K562 (cell line): ENCODE data around the gene ARHGAP24. TPM values are rescaled to one million over a fixed set of nuclear protein-coding genes. Genes with fewer than 3 reads are reported as not detected.

Experiments
- ATAC-seq: fragments of 200-7000 bp; cut with Tn5 transposase; 3 replicates; pipeline ENCODE4 v1.9.1; 2020; ENCODE audit warnings: moderate library complexity
- BruUV-seq: library from RNA; stranded (reverse); fragments of 400-500 nt; replicated peaks from 2 replicates; lab custom pipeline; 2021; lab: Mats Ljungman, UMichigan
- CTCF ChIA-PET: fragments of 300-600 bp; formaldehyde crosslinking; extraction: SDS; loops from one replicate; lab custom pipeline; 2021; ENCODE audit warnings: low intra/inter-chr PET ratio; lab: Yijun Ruan, JAX
- POLR2A ChIA-PET: fragments of 300-600, 350-650 bp; sonication (Branson Sonifier 250); formaldehyde crosslinking; extraction: SDS; loops from one replicate; lab custom pipeline; 2021; ENCODE audit warnings: antibody characterized with exemption, inconsistent platforms; lab: Yijun Ruan, JAX
- DNase-seq, 4 experiments: peaks; one replicate each; pipeline versions ENCODE4 v3.0.0 to v3.0.0-alpha.2; 2011 to 2018; ENCODE audit warnings: low spot score in 3 of 4, mixed read lengths in 3 of 4; ENCODE audit errors: extremely low read depth in 1 of 4
- FAIRE-seq: peaks from 2 replicates; lab custom pipeline; 2011; peaks lifted over from hg19 to GRCh38; lab: Jason Lieb, UNC
- H2AFZ ChIP-seq: 2 replicates; pipeline ENCODE4 v1.6.0; 2011; ENCODE audit warnings: low read depth, low read length, control low read depth, inconsistent platforms
- H3K27ac ChIP-seq: fragments of 200-600 bp; 3 replicates; pipeline ENCODE4 v1.8.0; 2011; ENCODE audit warnings: low read depth, mild to moderate bottlenecking, control low read depth, inconsistent platforms, low read length, moderate library complexity, mixed read lengths; ENCODE audit errors: extremely low read depth
- H3K27me3 ChIP-seq, 2 experiments: fragments of 300-600 bp in 1 of 2; 2 replicates in 1 of 2; 3 replicates in 1 of 2; pipeline versions ENCODE4 v1.6.0 to v1.8.0; 2011; ENCODE audit warnings: inconsistent platforms in 2 of 2, low read length in 2 of 2, mild to moderate bottlenecking in 1 of 2, mixed read lengths in 1 of 2, moderate library complexity in 1 of 2; ENCODE audit not compliant: control insufficient read depth in 2 of 2, insufficient read depth in 2 of 2
- H3K36me3 ChIP-seq: fragments of 300-600 bp; 3 replicates; pipeline ENCODE4 v1.8.0; 2011; ENCODE audit warnings: mild to moderate bottlenecking, low read length, inconsistent platforms; ENCODE audit not compliant: control insufficient read depth, insufficient read depth
- H3K4me1 ChIP-seq, 2 experiments: fragments of 200-600 bp in 1 of 2; replicated peaks in 1 of 2; 2 replicates in 1 of 2; 3 replicates in 1 of 2; pipeline versions ENCODE4 v1.5.1 to v1.8.0; 2011; ENCODE audit warnings: inconsistent platforms in 2 of 2, low read length in 2 of 2, mild to moderate bottlenecking in 1 of 2, mixed read lengths in 1 of 2, moderate library complexity in 1 of 2; ENCODE audit not compliant: control insufficient read depth in 2 of 2, insufficient read depth in 2 of 2
- H3K4me2 ChIP-seq: 2 replicates; pipeline ENCODE4 v1.6.1; 2011; ENCODE audit warnings: low read length, control low read depth, inconsistent platforms, mixed read lengths; ENCODE audit not compliant: insufficient read depth
- H3K4me3 ChIP-seq: fragments of 200-600 bp; sonication (generic), shearing (Covaris generic); 2 replicates; pipeline ENCODE4 v1.5.1; 2016; ENCODE audit warnings: control low read depth, inconsistent platforms
- H3K79me2 ChIP-seq: fragments of 200-600 bp; 3 replicates; pipeline ENCODE4 v1.8.0; 2011; ENCODE audit warnings: low read length, inconsistent platforms; ENCODE audit not compliant: control insufficient read depth, insufficient read depth
- H3K9ac ChIP-seq, 2 experiments: 2 replicates each; pipeline versions ENCODE4 v1.6.0 to v1.6.1; 2011; ENCODE audit warnings: low read depth in 2 of 2, low read length in 2 of 2, control low read depth in 1 of 2, inconsistent platforms in 1 of 2, mild to moderate bottlenecking in 1 of 2, mixed read lengths in 1 of 2; ENCODE audit not compliant: insufficient read depth in 1 of 2
- H3K9me1 ChIP-seq: one replicate; pipeline ENCODE4 v1.6.0; 2011; ENCODE audit warnings: inconsistent platforms, mild to moderate bottlenecking, low read length, moderate library complexity; ENCODE audit not compliant: control insufficient read depth, insufficient read depth
- H3K9me3 ChIP-seq: replicated peaks from 2 replicates; pipeline ENCODE4 v1.5.1; 2011; ENCODE audit warnings: low read depth, low read length, inconsistent platforms; ENCODE audit not compliant: control insufficient read depth, insufficient read depth
- H4K20me1 ChIP-seq: replicated peaks from 2 replicates; pipeline ENCODE4 v1.6.1; 2011; ENCODE audit warnings: low read length, inconsistent platforms, mixed read lengths; ENCODE audit not compliant: control insufficient read depth, insufficient read depth
- SAFB ChIP-seq: fragments of 200-400 bp; formaldehyde crosslinking; IDR thresholded peaks from 2 replicates; pipeline ENCODE4 v1.6.1; 2017; ENCODE audit warnings: low read depth, low read length, borderline replicate concordance
- TEAD4 ChIP-seq, 2 experiments: sonication (generic) in 1 of 2; formaldehyde crosslinking in 1 of 2; IDR thresholded peaks; 2 replicates each; pipeline versions ENCODE4 v1.6.1 to v1.8.0; 2012 to 2022; ENCODE audit warnings: borderline replicate concordance in 1 of 2, inconsistent platforms in 1 of 2, low read length in 1 of 2, mild to moderate bottlenecking in 1 of 2, missing genetic modification reagents in 1 of 2
- TOE1 ChIP-seq, 2 experiments: fragments of 450-650 bp in 1 of 2; sonication (generic) in 1 of 2; formaldehyde crosslinking in 1 of 2; IDR thresholded peaks; 2 replicates each; pipeline versions ENCODE4 v1.7.1 to v1.8.0; 2016 to 2022; ENCODE audit warnings: borderline replicate concordance in 2 of 2, mild to moderate bottlenecking in 2 of 2, antibody characterized with exemption in 1 of 2, inconsistent platforms in 1 of 2, low read depth in 1 of 2, missing genetic modification reagents in 1 of 2, moderate library complexity in 1 of 2
- WGBS: fragments of 100-300 bp; shearing (Covaris generic); methylation state at CpG from one replicate; pipeline ENCODE4 v1.1.6; 2016; ENCODE audit warnings: low coverage, mixed read lengths; ENCODE audit not compliant: insufficient coverage; ENCODE audit errors: missing lambda C conversion rate; 5-methylcytosine and 5-hydroxymethylcytosine counted together
- in situ Hi-C: fragments of 300-500 bp; cut with MboI; formaldehyde crosslinking; loops from 4 replicates; pipeline ENCODE4 v1.15.0; 2018; ENCODE audit warnings: inconsistent platforms, mixed read lengths
- intact Hi-C: fragments of 100-400 bp; cut with micrococcal nuclease; formaldehyde crosslinking; loops from 2 replicates; pipeline ENCODE4 v1.14.2; 2022
- polyA plus RNA-seq, 8 experiments: library from polyadenylated mRNA; depleted of rRNA in 4 of 8; stranded (reverse) in 5 of 8; unstranded in 3 of 8; fragments of >200 nt; fragmentation: Nextera tagmentation in 2 of 8; fragmentation: Illumina TruSeq in 1 of 8; extraction: Ambion mirVana in 2 of 8; extraction: Trizol in 1 of 8; gene quantifications; 2 replicates each; pipeline versions ENCODE4 v1.2.1 to v1.2.3, GENCODE V29; 2011 to 2014; ENCODE audit warnings: inconsistent platforms in 1 of 8, missing spikeins in 1 of 8
- total RNA-seq, 7 experiments: library from RNA; depleted of rRNA in 6 of 7; stranded (reverse); fragments of >200 nt in 6 of 7; fragmentation: Illumina TruSeq in 2 of 7; extraction: Trizol in 2 of 7; gene quantifications; 2 replicates each; pipeline versions ENCODE4 v1.2.1 to v1.2.3, GENCODE V29; 2011 to 2021; ENCODE audit warnings: low replicate concordance in 1 of 7

The ARHGAP24 gene
- total and polyA plus RNA-seq, 9 of the 15 experiments (the other 6 are each of a cell fraction or from before 2014, with no cell fraction given), result 8.0 to 22.6 (median 14.0) TPM

GRCh38 chr4:86034616-86035015, 559.7 kb downstream of the ARHGAP24 start (continued):
- TF ChIP-seq TOE1 (IDR thresholded peaks at IDR 0.05; ENCODE audit: borderline replicate concordance) (no peak), TOE1 (CRISPR knock-in tag; IDR thresholded peaks at IDR 0.05; ENCODE audit: borderline replicate concordance, low read depth) (no peak)

GRCh38 chr4:86035688-86036087, 560.7 kb downstream of the ARHGAP24 start:
- intact Hi-C loops, result no loop called here
- H3K9me3 ChIP-seq, result no peaks in the 10 kb centered on the region
- ChIA-PET POLR2A (interaction anchor here (1.0 kb wide), 1 partner anchor 13 kb away, joined by 3 read pairs; no protein-coding TSS in a partner anchor), CTCF (no interaction called here)
- no TSS peak for BruUV-seq
- peaks cover 0 to 11% of the 10 kb centered on the region in 2 experiments; a peak in 2 of 5 replicates for H3K27me3 ChIP-seq
- H3K9me1 ChIP-seq, result peaks cover 3% of the 10 kb centered on the region
- H3K4me2 ChIP-seq, result no peak overlapping the region
- H3K27ac ChIP-seq, result no peak overlapping the region
- H3K4me1 ChIP-seq, result no peaks in the 10 kb centered on the region
- FAIRE-seq, result no peak
- H3K36me3 ChIP-seq, result no peaks in the 10 kb centered on the region
- H3K79me2 ChIP-seq, result no peaks in the 10 kb centered on the region
- no peak overlapping the region for H3K9ac ChIP-seq
- H2AFZ ChIP-seq, result no peak overlapping the region
- no peaks in the 10 kb centered on the region for H4K20me1 ChIP-seq
- TF ChIP-seq SAFB, result no peak
- TF ChIP-seq TEAD4 (IDR thresholded peaks at IDR 0.05; ENCODE audit: low read length), result no peak
- no peak for TF ChIP-seq TEAD4 (CRISPR knock-in tag; IDR thresholded peaks at IDR 0.05; ENCODE audit: borderline replicate concordance)
- in situ Hi-C loops, result loop anchor here (25.0 kb wide), 1 partner anchor 898 kb away; no protein-coding TSS in a partner anchor
- no peak for DNase-seq
- ATAC-seq, result no peak
- no peak overlapping the region for H3K4me3 ChIP-seq
- 0% methylated on average over 1 of the region's 1 CpG for WGBS
